GM10248 (cell line): ENCODE data around the gene LSM12.
"Not testable (repeated sequence)": the region's sequence is repeated elsewhere in the genome, so short reads cannot be mapped to it uniquely, and the experiment has no call there.

ENCODE experiments used
- CTCF ChIA-PET: fragments of 300-600 bp; sonication (Branson Sonifier 250); formaldehyde crosslinking; extraction: SDS; loops from one replicate; lab custom pipeline; 2021; ENCODE audit warnings: antibody characterized with exemption; lab: Yijun Ruan, JAX
- POLR2A ChIA-PET: fragments of 350-650 bp; sonication (Branson Sonifier 250); formaldehyde crosslinking; extraction: SDS; loops from one replicate; lab custom pipeline; 2020; ENCODE audit warnings: antibody characterized with exemption; lab: Yijun Ruan, JAX
- DNase-seq: peaks from one replicate; pipeline ENCODE4 v3.0.0; 2012; ENCODE audit errors: extremely low spot score
- CTCF ChIP-seq: IDR thresholded peaks from 2 replicates; pipeline ENCODE4 v1.5.1; 2012; ENCODE audit warnings: mild to moderate bottlenecking, low read depth; ENCODE audit errors: extremely low read depth, missing control alignments, control extremely low read depth

The LSM12 gene

DNA sequence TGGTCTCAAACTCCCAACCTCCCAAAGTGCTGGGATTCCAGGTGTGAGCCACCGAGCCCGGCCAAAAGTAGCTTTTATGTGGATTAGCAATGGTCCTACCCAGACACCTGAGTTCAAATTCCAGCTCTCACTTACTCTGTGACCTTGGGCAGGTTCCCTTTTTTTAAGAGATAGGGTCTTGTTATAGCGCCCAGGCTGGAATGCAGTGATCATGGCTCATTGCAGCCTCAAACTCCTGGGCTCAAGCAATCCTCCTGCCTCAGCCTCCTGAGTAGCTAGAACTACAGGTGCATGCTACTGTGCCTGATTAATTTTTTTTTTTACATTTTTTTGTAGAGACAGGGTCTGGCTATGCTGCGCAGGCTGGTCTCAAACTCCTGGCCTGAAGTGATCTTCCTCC, 40.3 kb upstream of the LSM12 start:
- CTCF ChIA-PET: interaction anchor here (0.8 to 3.8 kb wide), 4 partner anchors 8 to 13 kb away, joined by 3 to 27 read pairs (median 4); no protein-coding TSS in a partner anchor
- DNase-seq: no peak
- TF ChIP-seq CTCF: no peak
- POLR2A ChIA-PET: no interaction called here

DNA sequence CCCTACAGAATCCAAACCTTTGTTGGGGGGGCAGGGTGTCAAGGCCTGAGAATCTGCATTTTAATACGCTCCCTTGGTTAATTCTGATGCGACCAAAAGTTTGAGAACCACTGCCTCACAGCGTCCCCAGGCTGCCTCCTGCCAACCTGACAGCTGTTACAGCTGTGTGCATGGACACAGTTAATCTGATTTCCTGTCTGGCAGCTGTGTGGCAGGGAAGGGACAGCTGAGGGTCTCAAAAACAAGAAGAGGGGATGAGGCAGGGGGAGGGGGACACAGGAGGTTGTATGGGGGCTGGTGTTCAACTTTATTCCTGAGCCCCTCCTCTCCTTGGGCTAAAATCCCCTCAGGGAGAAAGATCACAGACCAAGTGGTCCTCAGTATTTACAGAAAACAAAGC, 39.5 kb upstream of the LSM12 start:
- DNase-seq: no peak
- TF ChIP-seq CTCF: no peak
- CTCF ChIA-PET: interaction anchor here (1.2 to 3.8 kb wide), 3 partner anchors 9 to 17 kb away, joined by 4 to 27 read pairs (median 5); partner anchors contain the start of gene HDAC5
- POLR2A ChIA-PET: no interaction called here

GRCh38 chr17:44105483-44105882, 39.0 kb upstream of the LSM12 start:
- ChIA-PET POLR2A (no interaction called here), CTCF (interaction anchor here (1.2 to 3.8 kb wide), 2 partner anchors 11 to 18 kb away, joined by 5 to 27 read pairs; partner anchors contain the start of gene HDAC5)
- no peak for DNase-seq
- TF ChIP-seq CTCF: no peak

DNA sequence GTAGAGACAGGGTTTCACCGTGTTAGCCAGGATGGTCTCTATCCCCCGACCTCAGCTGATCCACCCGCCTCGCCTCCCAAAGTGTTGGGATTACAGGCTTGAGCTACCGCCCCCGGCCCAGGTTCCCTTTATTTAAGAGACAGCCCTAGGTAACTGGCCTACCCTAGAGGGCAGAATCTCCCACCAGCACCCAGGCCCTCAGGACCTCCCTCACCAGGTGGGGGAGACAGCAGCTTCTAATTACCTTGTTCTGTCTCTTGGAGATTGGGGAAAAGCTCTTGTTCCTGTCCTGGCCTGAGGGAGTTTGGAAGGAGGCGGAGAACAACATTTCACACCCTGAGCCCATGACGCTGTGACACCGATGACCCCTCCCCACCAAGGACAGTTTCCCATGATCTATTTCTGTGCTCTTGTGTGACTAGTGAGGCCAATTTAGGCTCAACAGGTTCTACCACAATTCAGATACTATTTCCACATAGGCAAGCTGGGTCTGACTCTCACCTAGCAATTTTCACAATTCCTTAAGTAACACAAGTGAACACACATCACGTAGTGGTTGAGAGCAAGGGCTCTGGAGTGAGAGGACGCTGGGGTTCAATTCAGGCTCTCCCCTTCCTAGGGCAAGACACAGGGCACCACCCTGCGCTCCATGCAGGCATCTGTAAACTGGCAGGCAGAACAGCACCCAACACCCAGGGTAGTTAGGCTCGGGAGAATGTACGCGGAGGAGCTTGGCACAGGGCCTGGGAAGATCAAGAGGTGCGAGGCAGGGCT, 36.6 kb upstream of the LSM12 start:
- CTCF ChIA-PET: interaction anchor here (1.4 to 4.4 kb wide), 2 partner anchors 9 to 13 kb away, joined by 5 to 37 read pairs; no protein-coding TSS in a partner anchor
- TF ChIP-seq CTCF: no peak
- POLR2A ChIA-PET: interaction anchor here (0.5 kb wide), 1 partner anchor 115 kb away, joined by 3 read pairs; no protein-coding TSS in a partner anchor
- DNase-seq: no peak

GRCh38 chr17:44101858-44102257, 35.4 kb upstream of the LSM12 start:
- CTCF ChIA-PET: interaction anchor here (1.4 to 4.4 kb wide), 3 partner anchors 10 to 290 kb away, joined by 3 to 37 read pairs (median 5); no protein-coding TSS in a partner anchor
- POLR2A ChIA-PET: interaction anchor here (0.7 kb wide), 1 partner anchor 60 kb away, joined by 3 read pairs; no protein-coding TSS in a partner anchor
- DNase-seq: not testable (repeated sequence)

DNA sequence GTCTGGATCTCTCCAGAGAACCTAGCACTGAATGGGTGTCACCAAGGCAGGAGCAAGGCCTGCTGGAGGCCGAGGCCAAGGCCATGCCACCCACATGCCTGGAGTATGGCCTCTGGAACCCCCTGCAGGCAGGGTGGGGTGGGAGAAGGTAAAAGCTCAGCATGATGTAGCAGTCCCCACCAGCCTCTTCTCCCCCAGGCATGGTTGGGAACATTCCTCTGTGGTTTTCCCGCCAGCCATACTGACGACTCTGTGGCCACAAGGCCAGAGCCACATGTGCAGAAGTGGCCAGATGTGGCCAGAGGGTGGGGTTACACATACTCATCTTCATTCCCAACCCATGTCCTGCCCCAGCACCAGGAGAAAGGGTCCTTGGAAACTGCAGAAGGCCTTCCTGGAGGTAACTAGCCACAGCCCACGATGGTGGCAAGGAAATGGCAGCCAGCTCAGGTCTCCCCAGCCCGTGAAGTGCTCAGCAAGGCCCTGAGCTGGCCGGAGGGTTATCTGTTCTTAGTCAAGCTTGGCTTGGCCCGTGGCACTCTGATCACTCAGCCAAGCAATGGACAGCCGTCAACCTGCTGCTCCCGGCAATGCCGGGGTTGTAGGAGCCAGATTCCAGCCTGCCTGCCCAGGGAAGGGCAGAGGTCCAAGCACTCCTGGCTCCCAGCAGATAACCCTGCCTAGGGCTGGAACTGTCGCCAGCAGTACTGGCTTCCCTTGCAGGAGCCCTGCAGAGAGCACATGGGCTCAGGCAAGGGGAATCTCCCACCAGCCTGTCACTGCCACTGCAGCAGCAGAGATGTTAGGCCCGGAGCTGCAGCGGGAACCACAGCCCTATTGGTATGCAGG, 30.9 kb upstream of the LSM12 start:
- no peak for DNase-seq
- CTCF ChIA-PET: interaction anchor here (1.3 kb wide), 2 partner anchors 9 to 18 kb away, joined by 4 to 5 read pairs; no protein-coding TSS in a partner anchor
- TF ChIP-seq CTCF: no peak
- POLR2A ChIA-PET: no interaction called here
